HG03457 (cell line): ENCODE measurements around the gene SRRM4.
"Not testable (repeated sequence)": the region's sequence is repeated elsewhere in the genome, so short reads cannot be mapped to it uniquely, and the experiment has no call there.

Experiments
- ATAC-seq: cut with Tn5 transposase; IDR thresholded peaks from one replicate; pipeline ENCODE4 v1.9.1; 2021; ENCODE audit warnings: moderate number of reproducible peaks; ENCODE audit not compliant: unreplicated experiment

The SRRM4 gene

GRCh38 chr12:119008691-119009221 is 27.4 kb downstream of the SRRM4 start:
- no peak for ATAC-seq

- no peak for ATAC-seq
Measured at GRCh38 chr12:119011231-119011630, 29.9 kb downstream of the SRRM4 start.

- no peak for ATAC-seq
Measured at GRCh38 chr12:119012179-119012578, 30.8 kb downstream of the SRRM4 start.

- no peak for ATAC-seq
Measured at GRCh38 chr12:119013023-119013422, 31.7 kb downstream of the SRRM4 start.

GRCh38 chr12:119014368-119014767 is 33.0 kb downstream of the SRRM4 start:
- no peak for ATAC-seq

- ATAC-seq, result no peak
Measured at GRCh38 chr12:119016715-119017114, 35.4 kb downstream of the SRRM4 start.

- ATAC-seq, result no peak
Measured at GRCh38 chr12:119019166-119019565, 37.8 kb downstream of the SRRM4 start.

- no peak for ATAC-seq
Measured at GRCh38 chr12:119020406-119021360, 39.3 kb downstream of the SRRM4 start.

GRCh38 chr12:119024356-119024755 is 43.0 kb downstream of the SRRM4 start:
- ATAC-seq, result no peak

GRCh38 chr12:119025786-119026185 is 44.4 kb downstream of the SRRM4 start:
- ATAC-seq, result no peak

GRCh38 chr12:119033332-119033731 is 52.0 kb downstream of the SRRM4 start:
- not testable (repeated sequence) for ATAC-seq

GRCh38 chr12:119036878-119037825 is 55.8 kb downstream of the SRRM4 start:
- ATAC-seq, result no peak

GRCh38 chr12:119044094-119044493 is 62.8 kb downstream of the SRRM4 start:
- ATAC-seq, result no peak

GRCh38 chr12:119047641-119048040 is 66.3 kb downstream of the SRRM4 start:
- ATAC-seq, result no peak

GRCh38 chr12:119050663-119051062 is 69.3 kb downstream of the SRRM4 start:
- ATAC-seq, result no peak

- ATAC-seq, result no peak
Measured at GRCh38 chr12:119051474-119051873, 70.1 kb downstream of the SRRM4 start.

- no peak for ATAC-seq
Measured at GRCh38 chr12:119052001-119052400, 70.7 kb downstream of the SRRM4 start.

- no peak for ATAC-seq
Measured at GRCh38 chr12:119055977-119056376, 74.6 kb downstream of the SRRM4 start.

- ATAC-seq, result no peak
Measured at GRCh38 chr12:119060847-119061796, 79.8 kb downstream of the SRRM4 start.
